Adrenal gland (tissue), 12 donors: Measurements from ENCODE around the gene RRAD. TPM values are rescaled to one million over a fixed set of nuclear protein-coding genes. Genes with fewer than 3 reads are reported as not detected.

Experiments used
- DNase-seq, 7 donors: peaks; one replicate each; pipeline ENCODE4 v3.0.0-alpha.2; 2019 to 2020
- H3K27ac ChIP-seq, 5 donors: fragments of 200-600 bp; sonication (generic) in 4 of 5; 1 replicate in 3 of 5; 2 replicates in 2 of 5; pipeline versions ENCODE4 v1.5.1 to v1.8.0; 2016 to 2020; ENCODE audit warnings: mild to moderate bottlenecking in 1 of 5
- H3K27me3 ChIP-seq: fragments of 200-600 bp; 2 replicates; pipeline ENCODE4 v1.8.0; 2021
- H3K36me3 ChIP-seq, 2 donors: fragments of 200-600 bp; replicated peaks in 1 of 2; 1 replicate in 1 of 2; 2 replicates in 1 of 2; pipeline versions ENCODE4 v1.5.1 to v1.8.0; 2018 to 2022
- H3K4me1 ChIP-seq, 2 donors: fragments of 200-600 bp; replicated peaks in 1 of 2; 1 replicate in 1 of 2; 2 replicates in 1 of 2; pipeline versions ENCODE4 v1.5.1 to v1.8.0; 2018 to 2021
- H3K4me3 ChIP-seq, 4 donors: fragments of 200-600 bp; sonication (generic) in 3 of 4; one replicate each; pipeline ENCODE4 v1.5.1; 2016 to 2018
- H3K9me3 ChIP-seq, 3 donors: fragments of 200-600 bp; sonication (generic) in 1 of 3; replicated peaks in 1 of 3; 1 replicate in 2 of 3; 2 replicates in 1 of 3; pipeline versions ENCODE4 v1.5.1 to v1.8.0; 2016 to 2021
- POLR2A ChIP-seq, 2 donors: fragments of 450-650 bp; IDR thresholded peaks; one replicate each; pipeline ENCODE4 v1.6.1; 2017; ENCODE audit warnings: antibody characterized with exemption in 2 of 2, mild to moderate bottlenecking in 2 of 2, moderate library complexity in 1 of 2
- WGBS, 4 donors: extraction: QIAGEN DNeasy Blood & Tissue Kit in 2 of 4; methylation state at CpG; one replicate each; pipeline versions ENCODE4 v1.1.5 to v1.1.7; 2013 to 2017; 5-methylcytosine and 5-hydroxymethylcytosine counted together
- intact Hi-C, 2 donors: fragments of 100-400 bp; cut with DNase I; formaldehyde crosslinking; loops; one replicate each; pipeline versions ENCODE4 v1.14.1 to v1.15.0; 2022 to 2023
- polyA plus RNA-seq, 3 donors: library from polyadenylated mRNA; stranded (reverse); fragments of 200-250 nt in 2 of 3; fragments of 350-450 nt in 1 of 3; fragmentation: Illumina TruSeq in 1 of 3; extraction: RNeasy Lipid Tissue Mini Kit (QIAGEN cat#74804) in 1 of 3; gene quantifications; one replicate each; pipeline ENCODE4 v1.2.3, GENCODE V29; 2013 to 2014
- total RNA-seq, 9 donors: library from RNA; depleted of rRNA in 4 of 9; stranded (reverse); fragments of >200 nt in 4 of 9; fragments of 120-200 nt in 1 of 9; fragmentation: NEBNext Ultra II Directional in 1 of 9; extraction: Animal tissue kit (Norgen Biotek cat#: 25700) in 1 of 9; gene quantifications; one replicate each; pipeline versions ENCODE4 v1.1.0 to v1.2.4, GENCODE V29; 2013 to 2023
- TF ChIP-seq, protein P1 (sequence below), 6 experiments: fragments of 450-650 bp in 4 of 6; fragments of 200-600 bp in 2 of 6; sonication (generic) in 1 of 6; IDR thresholded peaks; 1 replicate in 5 of 6; 2 replicates in 1 of 6; pipeline versions ENCODE4 v1.5.1 to v1.8.0; 2016 to 2021; ENCODE audit warnings: antibody characterized with exemption in 6 of 6, mild to moderate bottlenecking in 2 of 6, moderate library complexity in 1 of 6
- donor health status: healthy with polysubstance abuse.
- donor health status: Bipolar disorder and iron deficiency.
- donor health status: DM: yes; HTN: yes; CAD: no.
- donor health status: DM: no; HTN: no; CAD: no.
- donor health status: DM: no; HTN: no; CAD: no.
- donor health status: DM: yes; HTN: yes; CAD: no.

RRAD gene
- total and polyA plus RNA-seq, 12 donors: 0.22 to 52.5 (median 13.0) TPM

DNA sequence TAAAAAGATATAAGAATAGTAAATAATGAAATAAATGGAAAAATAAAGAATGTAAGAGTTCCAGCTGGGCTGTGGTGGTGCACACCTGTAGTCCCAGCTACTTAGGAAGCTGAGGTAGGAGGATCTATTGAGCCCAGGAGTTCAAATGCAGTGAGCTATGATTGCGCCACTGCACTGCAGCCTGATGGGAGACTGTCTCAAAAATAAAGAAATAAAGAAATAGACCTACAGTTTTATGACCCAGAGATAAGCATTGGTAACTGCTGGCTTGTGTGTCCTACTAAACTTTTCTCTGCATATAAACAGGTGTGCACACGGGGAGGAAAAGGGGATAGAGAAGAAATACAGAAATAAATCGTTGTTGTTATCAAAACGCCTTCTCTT lies 52.8 kb downstream of the RRAD start:
- intact Hi-C loops: no loop called here

DNA sequence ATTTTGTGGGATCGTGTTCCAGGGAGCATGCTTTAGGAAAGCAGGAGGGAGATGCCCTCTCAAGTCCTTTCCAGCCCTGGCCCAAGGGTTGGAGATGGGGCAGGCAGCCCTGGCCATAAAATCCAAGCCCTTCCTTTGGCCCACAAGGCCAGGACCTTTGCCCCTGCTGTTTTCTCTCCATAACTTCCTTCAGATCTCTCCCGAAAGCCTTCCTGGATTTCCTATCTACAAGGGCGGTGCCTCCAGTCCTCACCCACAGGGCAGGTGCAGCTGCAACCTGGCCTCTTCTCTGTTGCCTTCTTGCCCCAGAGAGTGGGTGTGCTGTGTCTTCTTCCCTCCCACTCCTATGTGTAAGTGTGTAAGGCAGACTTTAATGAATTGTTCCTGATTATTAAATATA lies 53.5 kb downstream of the RRAD start:
- no peaks in the 10 kb centered on the region for H3K9me3 ChIP-seq
- no peak for DNase-seq
- peaks cover 0 to 9% of the 10 kb centered on the region in 2 donors for H3K4me1 ChIP-seq
- no peak for TF ChIP-seq POLR2A (IDR thresholded peaks at IDR 0.05)
- TF ChIP-seq, protein P1, sequence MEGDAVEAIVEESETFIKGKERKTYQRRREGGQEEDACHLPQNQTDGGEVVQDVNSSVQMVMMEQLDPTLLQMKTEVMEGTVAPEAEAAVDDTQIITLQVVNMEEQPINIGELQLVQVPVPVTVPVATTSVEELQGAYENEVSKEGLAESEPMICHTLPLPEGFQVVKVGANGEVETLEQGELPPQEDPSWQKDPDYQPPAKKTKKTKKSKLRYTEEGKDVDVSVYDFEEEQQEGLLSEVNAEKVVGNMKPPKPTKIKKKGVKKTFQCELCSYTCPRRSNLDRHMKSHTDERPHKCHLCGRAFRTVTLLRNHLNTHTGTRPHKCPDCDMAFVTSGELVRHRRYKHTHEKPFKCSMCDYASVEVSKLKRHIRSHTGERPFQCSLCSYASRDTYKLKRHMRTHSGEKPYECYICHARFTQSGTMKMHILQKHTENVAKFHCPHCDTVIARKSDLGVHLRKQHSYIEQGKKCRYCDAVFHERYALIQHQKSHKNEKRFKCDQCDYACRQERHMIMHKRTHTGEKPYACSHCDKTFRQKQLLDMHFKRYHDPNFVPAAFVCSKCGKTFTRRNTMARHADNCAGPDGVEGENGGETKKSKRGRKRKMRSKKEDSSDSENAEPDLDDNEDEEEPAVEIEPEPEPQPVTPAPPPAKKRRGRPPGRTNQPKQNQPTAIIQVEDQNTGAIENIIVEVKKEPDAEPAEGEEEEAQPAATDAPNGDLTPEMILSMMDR (IDR thresholded peaks at IDR 0.05): no peak
- WGBS, 4 donors: 77 to 100% (median 97%) methylated on average over 3 of the region's 3 CpGs
- H3K36me3 ChIP-seq: no peaks in the 10 kb centered on the region
- intact Hi-C loops: no loop called here
- no peaks in the 10 kb centered on the region for H3K27me3 ChIP-seq
- no peak overlapping the region for H3K4me3 ChIP-seq
- H3K27ac ChIP-seq: no peak overlapping the region

More for the DNA sequence above, 52.8 kb downstream of the RRAD start:
- Histone ChIP-seq H3K9me3 (no peaks in the 10 kb centered on the region), H3K4me3 (peak overlapping the region in 1 of 4 donors; percentile 56), H3K27me3 (no peaks in the 10 kb centered on the region), H3K36me3 (no peaks in the 10 kb centered on the region), H3K27ac (peak overlapping the region in 3 of 5 donors; percentile 6 to 81 (median 74)), H3K4me1 (peaks cover 0 to 9% of the 10 kb centered on the region in 2 donors)
- WGBS, 4 donors: 29 to 45% (median 39%) methylated on average over 4 of the region's 4 CpGs
- peak in 1 of 7 donors; percentile 35 for DNase-seq
- TF ChIP-seq, protein P1 (IDR thresholded peaks at IDR 0.05): no peak
- TF ChIP-seq POLR2A (IDR thresholded peaks at IDR 0.05): no peak

Other genes starting within 250 kb of the RRAD start
- gene CMTM4, start 228.8 kb downstream of the RRAD start, total RNA-seq: 10 to 100 TPM; 14.3 to 35.3 (median 20.9) TPM
- gene CMTM4, start 228.8 kb downstream of the RRAD start, polyA plus RNA-seq: 10 to 100 TPM in 1 of 3 donors, 1 to 10 TPM in 2; 9.2 to 10.6 (median 9.5) TPM
- 100 to 1,000 TPM in 4 of 9 donors, 10 to 100 TPM in 5; 61.1 to 234 (median 98.2) TPM for gene DYNC1LI2, start 173.9 kb downstream of the RRAD start, total RNA-seq
- 10 to 100 TPM; 39.3 to 92.6 (median 74.3) TPM for gene DYNC1LI2, start 173.9 kb downstream of the RRAD start, polyA plus RNA-seq
- gene TERB1, start 124.0 kb downstream of the RRAD start, total RNA-seq: under 1 TPM in 1 of 9 donors, not detected in 8; 0.06 TPM
- not detected for gene TERB1, start 124.0 kb downstream of the RRAD start, polyA plus RNA-seq
- gene NAE1, start 94.6 kb downstream of the RRAD start, total RNA-seq: 10 to 100 TPM; 30.9 to 94.7 (median 51.2) TPM
- gene NAE1, start 94.6 kb downstream of the RRAD start, polyA plus RNA-seq: 10 to 100 TPM; 43.7 to 62.8 (median 49.6) TPM
- gene CA7, start 81.1 kb downstream of the RRAD start, total RNA-seq: not detected
- not detected for gene CA7, start 81.1 kb downstream of the RRAD start, polyA plus RNA-seq
- 10 to 100 TPM in 8 of 9 donors, 1 to 10 TPM in 1; 3.6 to 27.8 (median 14.0) TPM for gene PDP2, start 45.0 kb downstream of the RRAD start, total RNA-seq
- gene PDP2, start 45.0 kb downstream of the RRAD start, polyA plus RNA-seq: 10 to 100 TPM in 1 of 3 donors, 1 to 10 TPM in 2; 1.3 to 12.1 (median 2.7) TPM
- under 1 TPM in 1 of 9 donors, not detected in 8; 0.69 TPM for gene CDH16, start 6.7 kb downstream of the RRAD start, total RNA-seq
- not detected for gene CDH16, start 6.7 kb downstream of the RRAD start, polyA plus RNA-seq
- 100 to 1,000 TPM in 3 of 9 donors, 10 to 100 TPM in 6; 80.7 to 177 (median 94.7) TPM for gene CIAO2B, start 8.9 kb upstream of the RRAD start, total RNA-seq
- 100 to 1,000 TPM; 137 to 258 (median 141) TPM for gene CIAO2B, start 8.9 kb upstream of the RRAD start, polyA plus RNA-seq
- gene CES2, start 10.0 kb upstream of the RRAD start, total RNA-seq: 100 to 1,000 TPM in 1 of 9 donors, 10 to 100 TPM in 8; 25.6 to 133 (median 87.5) TPM
- 100 to 1,000 TPM in 1 of 3 donors, 10 to 100 TPM in 2; 28.8 to 119 (median 57.8) TPM for gene CES2, start 10.0 kb upstream of the RRAD start, polyA plus RNA-seq
- gene CES3, start 35.7 kb upstream of the RRAD start, total RNA-seq: 1 to 10 TPM in 5 of 9 donors, under 1 TPM in 3, not detected in 1; 0.23 to 1.7 (median 1.2) TPM
- under 1 TPM; 0.22 to 0.67 (median 0.48) TPM for gene CES3, start 35.7 kb upstream of the RRAD start, polyA plus RNA-seq
- 10 to 100 TPM in 7 of 9 donors, 1 to 10 TPM in 2; 4.4 to 31.0 (median 15.6) TPM for gene CES4A, start 63.1 kb upstream of the RRAD start, total RNA-seq
- 100 to 1,000 TPM in 1 of 3 donors, 10 to 100 TPM in 1, 1 to 10 TPM in 1; 7.0 to 127 (median 80.3) TPM for gene CES4A, start 63.1 kb upstream of the RRAD start, polyA plus RNA-seq
- gene CBFB, start 103.6 kb upstream of the RRAD start, total RNA-seq: 10 to 100 TPM; 19.3 to 41.2 (median 31.5) TPM
- gene CBFB, start 103.6 kb upstream of the RRAD start, polyA plus RNA-seq: 10 to 100 TPM; 13.0 to 20.9 (median 13.5) TPM
- 10 to 100 TPM; 12.6 to 27.4 (median 14.5) TPM for gene PHAF1, start 184.4 kb upstream of the RRAD start, total RNA-seq
- gene PHAF1, start 184.4 kb upstream of the RRAD start, polyA plus RNA-seq: 10 to 100 TPM in 2 of 3 donors, 1 to 10 TPM in 1; 9.0 to 13.7 (median 10.4) TPM
- 10 to 100 TPM in 8 of 9 donors, 1 to 10 TPM in 1; 2.9 to 52.1 (median 28.6) TPM for gene B3GNT9, start 225.5 kb upstream of the RRAD start, total RNA-seq
- gene B3GNT9, start 225.5 kb upstream of the RRAD start, polyA plus RNA-seq: 10 to 100 TPM in 2 of 3 donors, 1 to 10 TPM in 1; 6.4 to 15.0 (median 11.9) TPM
- 10 to 100 TPM; 14.4 to 62.7 (median 33.8) TPM for gene TRADD, start 234.4 kb upstream of the RRAD start, total RNA-seq
- 10 to 100 TPM in 2 of 3 donors, 1 to 10 TPM in 1; 4.1 to 30.5 (median 19.6) TPM for gene TRADD, start 234.4 kb upstream of the RRAD start, polyA plus RNA-seq
- 10 to 100 TPM in 7 of 9 donors, 1 to 10 TPM in 2; 3.6 to 58.3 (median 37.1) TPM for gene FBXL8, start 234.4 kb upstream of the RRAD start, total RNA-seq
- gene FBXL8, start 234.4 kb upstream of the RRAD start, polyA plus RNA-seq: 10 to 100 TPM in 2 of 3 donors, 1 to 10 TPM in 1; 1.4 to 63.0 (median 27.3) TPM
- 100 to 1,000 TPM in 2 of 9 donors, 10 to 100 TPM in 6, 1 to 10 TPM in 1; 7.2 to 163 (median 39.8) TPM for gene HSF4, start 239.2 kb upstream of the RRAD start, total RNA-seq
- gene HSF4, start 239.2 kb upstream of the RRAD start, polyA plus RNA-seq: 100 to 1,000 TPM in 2 of 3 donors, 1 to 10 TPM in 1; 5.9 to 700 (median 234) TPM
- 100 to 1,000 TPM in 5 of 9 donors, 10 to 100 TPM in 4; 36.4 to 162 (median 108) TPM for gene NOL3, start 245.0 kb upstream of the RRAD start, total RNA-seq
- 100 to 1,000 TPM in 2 of 3 donors, 10 to 100 TPM in 1; 58.3 to 168 (median 150) TPM for gene NOL3, start 245.0 kb upstream of the RRAD start, polyA plus RNA-seq